Calu3 (cell line): ENCODE measurements around the gene SLC25A25. TPM values are rescaled to one million over a fixed set of nuclear protein-coding genes. Genes with fewer than 3 reads are reported as not detected.
A peak's percentile ranks its signal among the peaks of the same experiment; 100 is the strongest.

ENCODE experiments used
- BruUV-seq: library from RNA; stranded (reverse); fragments of 400-500 nt; replicated peaks from 2 replicates; lab custom pipeline; 2021; lab: Mats Ljungman, UMichigan
- CTCF ChIA-PET: fragments of 300-600 bp; sonication (Branson Sonifier 250); formaldehyde crosslinking; loops from one replicate; lab custom pipeline; 2022; ENCODE audit warnings: antibody characterized with exemption; lab: Charles Lee
- DNase-seq: peaks from one replicate; pipeline ENCODE4 v3.0.0; 2022
- H3K27ac Mint-ChIP-seq: one replicate; pipeline ENCODE4 v1.8.0; 2022; ENCODE audit warnings: mixed read lengths; ENCODE audit not compliant: unreplicated experiment
- H3K27me3 Mint-ChIP-seq: one replicate; pipeline ENCODE4 v1.8.0; 2022; ENCODE audit warnings: mixed read lengths; ENCODE audit not compliant: unreplicated experiment
- H3K36me3 Mint-ChIP-seq: one replicate; pipeline ENCODE4 v1.8.0; 2022; ENCODE audit warnings: mild to moderate bottlenecking, moderate library complexity, mixed read lengths; ENCODE audit not compliant: insufficient read depth, unreplicated experiment
- H3K4me1 Mint-ChIP-seq: one replicate; pipeline ENCODE4 v1.8.0; 2022; ENCODE audit warnings: mild to moderate bottlenecking, low read depth, mixed read lengths; ENCODE audit not compliant: unreplicated experiment
- H3K4me3 Mint-ChIP-seq: one replicate; pipeline ENCODE4 v1.8.0; 2022; ENCODE audit warnings: mild to moderate bottlenecking, low read depth, moderate library complexity, mixed read lengths; ENCODE audit not compliant: unreplicated experiment
- H3K9me3 Mint-ChIP-seq: one replicate; pipeline ENCODE4 v1.8.0; 2022; ENCODE audit warnings: low read depth, mixed read lengths; ENCODE audit not compliant: unreplicated experiment
- intact Hi-C: fragments of 100-400 bp; cut with micrococcal nuclease; formaldehyde crosslinking; loops from one replicate; pipeline ENCODE4 v1.10.0; 2022; ENCODE audit not compliant: unreplicated experiment
- total RNA-seq: library from RNA; stranded (reverse); gene quantifications from 2 replicates; pipeline ENCODE4 v1.2.3, GENCODE V29; 2022
- TF ChIP-seq, protein P1 (sequence below): fragments of 200-600 bp; IDR thresholded peaks from one replicate; pipeline ENCODE4 v1.8.0; 2022; ENCODE audit warnings: antibody characterized with exemption; ENCODE audit not compliant: unreplicated experiment

SLC25A25 gene
- total RNA-seq, 1 experiment from 2014 or later = 19.5 TPM

DNA sequence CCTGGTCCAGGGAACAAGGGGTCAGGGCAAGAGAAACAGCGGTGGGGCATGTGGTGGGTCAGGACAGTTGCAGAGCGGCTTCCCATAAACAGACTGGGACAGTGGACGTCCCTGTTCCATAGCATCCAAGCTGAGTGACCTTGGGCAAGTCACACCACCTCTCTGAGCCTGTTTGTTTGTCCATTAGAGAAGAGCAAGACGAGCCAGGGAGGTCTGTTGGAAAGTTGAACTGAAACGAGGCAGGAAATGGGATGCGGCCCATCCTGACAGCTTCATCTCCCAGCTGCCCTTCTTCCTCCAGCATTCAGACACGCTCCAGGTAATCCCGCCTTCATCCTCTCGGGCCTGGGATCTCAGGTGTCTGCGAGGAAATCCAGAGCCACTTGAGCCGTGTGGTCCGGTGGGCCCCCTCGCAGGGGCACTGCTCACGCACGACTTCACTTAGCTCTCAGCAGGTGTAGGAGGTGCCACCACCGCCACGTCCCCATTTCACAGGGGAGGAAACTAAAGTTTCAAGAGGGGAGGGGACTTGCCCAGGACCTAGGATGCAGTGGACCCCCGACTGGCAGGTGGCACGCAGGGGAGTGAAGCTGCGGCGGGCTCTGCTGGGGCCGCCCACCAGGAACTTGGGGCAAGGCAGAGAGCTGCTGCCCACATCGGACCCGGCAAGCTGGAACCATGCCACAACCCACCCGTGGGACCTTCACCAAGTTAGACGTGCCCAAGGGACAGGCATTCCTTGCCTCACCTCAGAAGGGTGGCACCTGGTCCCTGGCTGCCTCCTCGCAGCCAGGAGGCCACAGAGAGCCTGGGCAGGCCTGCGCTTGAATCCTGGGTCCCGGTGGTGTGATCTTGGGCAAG is 46.5 kb downstream of the SLC25A25 start:
- Mint-ChIP-seq H3K27me3 (no peaks in the 10 kb centered on the region), H3K36me3 (peaks cover 64% of the 10 kb centered on the region), H3K27ac (peak overlapping the region; percentile 75), H3K9me3 (no peaks in the 10 kb centered on the region), H3K4me1 (peaks cover 16% of the 10 kb centered on the region), H3K4me3 (peak overlapping the region; percentile 34)
- TF ChIP-seq, protein P1, sequence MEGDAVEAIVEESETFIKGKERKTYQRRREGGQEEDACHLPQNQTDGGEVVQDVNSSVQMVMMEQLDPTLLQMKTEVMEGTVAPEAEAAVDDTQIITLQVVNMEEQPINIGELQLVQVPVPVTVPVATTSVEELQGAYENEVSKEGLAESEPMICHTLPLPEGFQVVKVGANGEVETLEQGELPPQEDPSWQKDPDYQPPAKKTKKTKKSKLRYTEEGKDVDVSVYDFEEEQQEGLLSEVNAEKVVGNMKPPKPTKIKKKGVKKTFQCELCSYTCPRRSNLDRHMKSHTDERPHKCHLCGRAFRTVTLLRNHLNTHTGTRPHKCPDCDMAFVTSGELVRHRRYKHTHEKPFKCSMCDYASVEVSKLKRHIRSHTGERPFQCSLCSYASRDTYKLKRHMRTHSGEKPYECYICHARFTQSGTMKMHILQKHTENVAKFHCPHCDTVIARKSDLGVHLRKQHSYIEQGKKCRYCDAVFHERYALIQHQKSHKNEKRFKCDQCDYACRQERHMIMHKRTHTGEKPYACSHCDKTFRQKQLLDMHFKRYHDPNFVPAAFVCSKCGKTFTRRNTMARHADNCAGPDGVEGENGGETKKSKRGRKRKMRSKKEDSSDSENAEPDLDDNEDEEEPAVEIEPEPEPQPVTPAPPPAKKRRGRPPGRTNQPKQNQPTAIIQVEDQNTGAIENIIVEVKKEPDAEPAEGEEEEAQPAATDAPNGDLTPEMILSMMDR = no peak
- no peak for DNase-seq
- intact Hi-C loops = no loop called here
- BruUV-seq = TSS peak; percentile 22
- CTCF ChIA-PET = interaction anchor here (1.5 kb wide), 1 partner anchor 63 kb away, joined by 4 read pairs; no protein-coding TSS in a partner anchor

DNA sequence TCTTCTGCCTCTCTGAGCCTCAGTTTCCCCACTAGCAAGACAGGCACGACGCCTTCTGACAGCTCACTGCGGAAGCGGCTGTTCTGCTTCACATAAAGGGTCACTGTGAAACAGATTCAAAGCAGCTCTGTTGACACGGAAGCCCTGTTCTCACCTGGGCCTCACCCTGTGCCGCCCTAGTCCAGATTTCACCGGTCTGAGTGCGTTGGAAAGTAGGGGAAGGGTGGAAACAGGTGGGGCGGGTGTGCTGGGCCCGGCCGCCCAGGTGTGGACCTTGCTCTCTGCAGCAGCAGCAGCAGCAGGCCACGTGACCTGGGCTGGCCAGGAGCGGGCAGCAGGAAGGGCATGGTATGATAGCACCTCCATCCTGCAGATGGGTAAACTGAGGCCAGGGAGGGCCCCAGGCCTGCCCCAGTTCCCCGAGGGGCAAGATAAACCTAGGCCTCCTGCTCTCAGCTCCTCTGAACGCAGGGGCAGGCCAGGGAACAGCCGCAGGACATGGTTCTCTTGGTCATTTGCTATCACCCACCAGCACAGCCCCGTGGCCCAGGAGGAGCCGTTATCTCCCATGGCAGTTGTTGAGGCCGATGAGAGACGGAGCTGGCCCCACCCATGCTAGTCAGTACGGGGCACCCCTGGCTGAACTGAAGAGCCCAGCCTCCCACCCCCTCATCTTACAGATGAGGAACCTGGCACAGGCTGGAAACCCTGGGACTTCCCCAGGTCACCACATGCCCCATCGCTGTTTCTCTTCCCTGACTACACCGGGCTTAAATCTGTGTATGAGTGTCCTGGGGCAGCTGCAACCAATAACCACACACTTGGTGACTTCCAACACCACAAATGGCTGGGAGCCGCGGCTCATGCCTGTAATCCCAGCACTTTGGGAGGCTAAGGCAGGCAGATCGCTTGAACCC is 47.4 kb downstream of the SLC25A25 start:
- peaks cover 64% of the 10 kb centered on the region for H3K36me3 Mint-ChIP-seq
- intact Hi-C loops = no loop called here
- H3K27me3 Mint-ChIP-seq = no peaks in the 10 kb centered on the region
- no TSS peak for BruUV-seq
- TF ChIP-seq, protein P1 = no peak
- H3K4me1 Mint-ChIP-seq = peaks cover 16% of the 10 kb centered on the region
- peak overlapping the region; percentile 34 for H3K4me3 Mint-ChIP-seq
- CTCF ChIA-PET = interaction anchor here (0.8 to 1.5 kb wide), 2 partner anchors 8 to 64 kb away, joined by 3 to 4 read pairs; no protein-coding TSS in a partner anchor
- H3K27ac Mint-ChIP-seq = peak overlapping the region; percentile 75
- peak; percentile 82 for DNase-seq
- H3K9me3 Mint-ChIP-seq = no peaks in the 10 kb centered on the region

DNA sequence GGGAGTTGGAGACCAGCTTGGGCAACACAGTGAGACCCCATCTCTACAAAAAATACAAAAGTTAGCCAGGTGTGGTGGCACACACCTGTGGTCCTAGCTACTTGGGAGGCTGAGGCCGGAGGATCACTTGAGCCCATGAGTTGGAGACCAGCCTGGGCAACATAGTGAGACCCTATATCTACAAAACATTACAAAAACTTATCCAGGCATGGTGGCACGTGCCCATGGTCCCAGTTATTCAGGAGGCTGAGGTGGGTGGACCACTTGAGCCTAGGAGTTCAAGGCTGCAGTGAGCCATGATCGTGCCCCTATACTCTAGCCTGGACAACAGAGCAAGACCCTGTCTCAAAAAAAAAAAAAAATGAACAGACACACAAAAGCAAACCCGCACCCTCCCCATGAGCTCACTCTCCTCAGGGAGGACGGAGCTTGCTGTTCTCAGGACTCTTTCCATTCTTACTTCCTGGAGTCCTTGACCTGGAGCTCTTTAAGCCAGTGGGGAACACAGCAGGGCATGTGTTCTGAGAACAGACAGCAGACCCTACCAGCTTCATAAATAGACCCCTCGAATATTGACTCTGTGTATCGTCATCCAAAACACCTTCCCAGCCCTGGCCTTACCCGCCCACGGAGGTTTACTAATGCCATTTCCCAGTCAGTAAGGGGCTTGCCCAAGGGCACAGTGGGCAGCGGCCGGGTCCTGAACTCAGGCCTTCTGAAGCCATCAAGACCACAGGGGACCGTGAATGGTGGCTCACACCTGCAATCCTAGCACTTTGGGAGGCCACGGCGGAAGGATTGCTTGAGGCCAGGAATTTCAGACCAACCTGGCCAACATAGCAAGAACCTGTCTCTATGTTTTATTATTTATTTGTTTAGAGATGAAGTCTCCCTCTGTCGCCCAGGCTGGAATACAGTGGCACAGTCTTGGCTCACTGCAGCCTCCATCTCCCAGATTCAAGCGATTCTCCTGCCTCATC is 48.4 kb downstream of the SLC25A25 start:
- H3K4me3 Mint-ChIP-seq = no peak overlapping the region

More for the DNA sequence above, 48.4 kb downstream of the SLC25A25 start:
- no TSS peak for BruUV-seq
- Mint-ChIP-seq H3K4me1 (peaks cover 16% of the 10 kb centered on the region), H3K27ac (peak overlapping the region; percentile 75), H3K9me3 (no peaks in the 10 kb centered on the region), H3K27me3 (no peaks in the 10 kb centered on the region), H3K36me3 (peaks cover 63% of the 10 kb centered on the region)
- TF ChIP-seq, protein P1 = no peak
- no peak for DNase-seq
- intact Hi-C loops = no loop called here
- CTCF ChIA-PET = interaction anchor here (0.8 to 1.5 kb wide), 2 partner anchors 9 to 65 kb away, joined by 3 to 4 read pairs; no protein-coding TSS in a partner anchor
